Measurements from ENCODE around the gene RAB5B.

- TF ChIP-seq EZH2 (IDR thresholded peaks at IDR 0.05; ENCODE audit: borderline replicate concordance, low read length) (no peak), CTCF (conservative IDR thresholded peaks at IDR 0.05 in 1 of 2, IDR thresholded peaks at IDR 0.05 in 1 of 2; ENCODE audit: extremely low read depth in 1 of 2, insufficient read depth in 1 of 2, low read depth in 1 of 2, low read length in 2 of 2) (no peak)
These were observed 55.3 kb downstream of the RAB5B start for GRCh38 chr12:56029166-56029519.

Measured in mammary epithelial cell (primary cell).